Right ventricle myocardium inferior (tissue), 1 donor: ENCODE results near the gene ECI1. TPM values are rescaled to one million over a fixed set of nuclear protein-coding genes. Genes with fewer than 3 reads are reported as not detected.
"Not testable (repeated sequence)": the region's sequence is repeated elsewhere in the genome, so short reads cannot be mapped to it uniquely, and the experiment has no call there.

Experiments used
- ATAC-seq: fragments of 200-7000 bp; cut with Tn5 transposase; one replicate; pipeline ENCODE4 v1.9.1; 2020; ENCODE audit warnings: mild to moderate bottlenecking, moderate library complexity
- DNase-seq: peaks from one replicate; pipeline ENCODE4 v3.0.0; 2021; ENCODE audit errors: missing footprints
- intact Hi-C: fragments of 100-400 bp; cut with DNase I; formaldehyde crosslinking; loops from one replicate; pipeline ENCODE4 v1.11.0; 2022
- total RNA-seq: library from RNA; stranded (reverse); fragmentation: NEBNext Ultra II Directional; extraction: Animal tissue kit (Norgen Biotek cat#: 25700); gene quantifications from one replicate; pipeline ENCODE4 v1.2.1, GENCODE V29; 2021
- donor health status: DM: no; HTN: yes; CAD: no; lungs with severe emphysema.

ECI1 gene
- total RNA-seq, 1 donor from 2014 or later, result 205 TPM

GRCh38 chr16:2206780-2207433 lies 44.5 kb downstream of the ECI1 start:
- no peak for ATAC-seq
- intact Hi-C loops, result loop anchor here (5.0 kb wide), 3 partner anchors 45 to 305 kb away; partner anchors contain the start of genes ATP6V0C, ECI1 and TRAF7
- DNase-seq, result no peak

- ATAC-seq (no peak), DNase-seq (no peak)
- intact Hi-C loops, result loop anchor here (5.0 kb wide), 3 partner anchors 46 to 306 kb away; partner anchors contain the start of genes ATP6V0C, ECI1 and TRAF7
Observed at GRCh38 chr16:2206420-2206779, 45.0 kb downstream of the ECI1 start.

- intact Hi-C loops, result loop anchor here (5.0 kb wide), 3 partner anchors 46 to 306 kb away; partner anchors contain the start of genes ATP6V0C, ECI1 and TRAF7
- ATAC-seq (no peak), DNase-seq (peak; percentile 78)
Observed at GRCh38 chr16:2205967-2206313, 45.4 kb downstream of the ECI1 start.

- ATAC-seq, result peak; percentile 89
- intact Hi-C loops, result loop anchor here (5.0 kb wide), 3 partner anchors 47 to 307 kb away; partner anchors contain the start of genes ATP6V0C, ECI1 and TRAF7
- peak; percentile 93 for DNase-seq
Observed at GRCh38 chr16:2205104-2205966, 46.1 kb downstream of the ECI1 start, which contains the start of gene MLST8. Gene MLST8 (plus strand): TSS chr16:2205454. CDS start chr16:2206086, 632 bp downstream.

- DNase-seq, result no peak
- no peak for ATAC-seq
- intact Hi-C loops, result loop anchor here (5.0 kb wide), 3 partner anchors 47 to 308 kb away; partner anchors contain the start of genes ATP6V0C, ECI1 and TRAF7
Observed at GRCh38 chr16:2204416-2205103, 46.8 kb downstream of the ECI1 start.

- DNase-seq, intact Hi-C loops, ATAC-seq: not testable (repeated sequence)
Observed at GRCh38 chr16:2203119-2203688, 48.2 kb downstream of the ECI1 start.

GRCh38 chr16:2200313-2200712 lies 51.1 kb downstream of the ECI1 start:
- no peak for DNase-seq
- no peak for ATAC-seq
- intact Hi-C loops, result no loop called here

- DNase-seq (no peak), ATAC-seq (no peak)
- intact Hi-C loops, result no loop called here
Observed at GRCh38 chr16:2199621-2200139, 51.7 kb downstream of the ECI1 start.

GRCh38 chr16:2199095-2199494 lies 52.3 kb downstream of the ECI1 start:
- intact Hi-C loops, result no loop called here
- ATAC-seq, result no peak

GRCh38 chr16:2198283-2198682 lies 53.1 kb downstream of the ECI1 start:
- DNase-seq (no peak), ATAC-seq (no peak)
- intact Hi-C loops, result no loop called here

More at GRCh38 chr16:2199095-2199494, 52.3 kb downstream of the ECI1 start:
- no peak for DNase-seq

- intact Hi-C loops, result no loop called here
- no peak for DNase-seq
- no peak for ATAC-seq
Observed at GRCh38 chr16:2197765-2198164, 53.6 kb downstream of the ECI1 start.

- ATAC-seq (no peak), DNase-seq (no peak)
- intact Hi-C loops, result no loop called here
Observed at GRCh38 chr16:2196981-2197511, 54.3 kb downstream of the ECI1 start.

- no peak for ATAC-seq
- DNase-seq, result no peak
- intact Hi-C loops, result no loop called here
Observed at GRCh38 chr16:2196162-2196980, 55.0 kb downstream of the ECI1 start, which contains the start of gene CASKIN1. Gene CASKIN1 (minus strand): TSS chr16:2196605. CDS start chr16:2196432, 173 bp downstream.

- intact Hi-C loops, result no loop called here
- ATAC-seq, result no peak
- no peak for DNase-seq
Observed at GRCh38 chr16:2195322-2196161, 55.8 kb downstream of the ECI1 start.

- ATAC-seq, result peak; percentile 23
- intact Hi-C loops, result no loop called here
Observed at GRCh38 chr16:2194852-2195321, 56.5 kb downstream of the ECI1 start.

GRCh38 chr16:2194166-2194834 lies 57.1 kb downstream of the ECI1 start:
- DNase-seq, result no peak
- ATAC-seq, result no peak
- intact Hi-C loops, result no loop called here

More at GRCh38 chr16:2194852-2195321, 56.5 kb downstream of the ECI1 start:
- no peak for DNase-seq
